Transverse colon (tissue), 4 donors: ENCODE measurements around the gene APOA1. TPM values are rescaled to one million over a fixed set of nuclear protein-coding genes. Genes with fewer than 3 reads are reported as not detected.

Experiments used
- DNase-seq: peaks from one replicate; pipeline ENCODE4 v3.0.0-alpha.2; 2019
- H3K27ac ChIP-seq, 4 donors: fragments of 200-600 bp; sonication (generic); 2 replicates each; pipeline ENCODE4 v1.5.1; 2016 to 2018; ENCODE audit warnings: inconsistent platforms in 4 of 4
- H3K27me3 ChIP-seq: fragments of 200-600 bp; sonication (generic); 2 replicates; pipeline ENCODE4 v1.5.1; 2017; ENCODE audit warnings: inconsistent platforms
- H3K36me3 ChIP-seq, 4 donors: fragments of 200-600 bp; sonication (generic); 2 replicates each; pipeline ENCODE4 v1.5.1; 2017 to 2019; ENCODE audit warnings: inconsistent platforms in 4 of 4
- H3K4me1 ChIP-seq, 4 donors: fragments of 200-600 bp; sonication (generic); 2 replicates each; pipeline ENCODE4 v1.5.1; 2017 to 2020; ENCODE audit warnings: inconsistent platforms in 4 of 4
- H3K4me3 ChIP-seq, 4 donors: fragments of 200-600 bp; sonication (generic); 1 replicate in 1 of 4; 2 replicates in 3 of 4; pipeline versions ENCODE4 v1.5.1 to v1.6.1; 2017 to 2019; ENCODE audit warnings: inconsistent platforms in 4 of 4
- H3K9me3 ChIP-seq, 2 donors: fragments of 200-600 bp; sonication (generic); 2 replicates each; pipeline ENCODE4 v1.5.1; 2017 to 2019; ENCODE audit warnings: inconsistent platforms in 2 of 2
- CTCF ChIP-seq, 5 experiments: fragments of 200-600 bp in 3 of 5; fragments of 450-650 bp in 2 of 5; sonication (generic) in 3 of 5; IDR thresholded peaks; 1 replicate in 2 of 5; 2 replicates in 3 of 5; pipeline ENCODE4 v1.5.1; 2016 to 2017; ENCODE audit warnings: antibody characterized with exemption in 5 of 5, inconsistent platforms in 3 of 5, mild to moderate bottlenecking in 2 of 5, moderate library complexity in 1 of 5
- EP300 ChIP-seq: sonication (generic); formaldehyde crosslinking; IDR thresholded peaks from one replicate; pipeline ENCODE4 v1.6.1; 2017; ENCODE audit warnings: antibody characterized with exemption, low read depth
- POLR2A ChIP-seq: fragments of 450-650 bp; IDR thresholded peaks from one replicate; pipeline ENCODE4 v1.6.1; 2016; ENCODE audit warnings: antibody characterized with exemption, mild to moderate bottlenecking, moderate library complexity
- POLR2AphosphoS5 ChIP-seq, 3 donors: sonication (generic); formaldehyde crosslinking; IDR thresholded peaks; one replicate each; pipeline ENCODE4 v1.6.1; 2016; ENCODE audit warnings: antibody characterized with exemption in 3 of 3
- WGBS, 2 donors: methylation state at CpG; one replicate each; pipeline ENCODE4 v1.1.5; 2018; ENCODE audit warnings: low coverage in 1 of 2; 5-methylcytosine and 5-hydroxymethylcytosine counted together
- in situ Hi-C, 4 donors: fragments of 200-750 bp; cut with MboI; loops; one replicate each; pipeline versions ENCODE4 v1.15.0 to v1.15.1; 2017; ENCODE audit warnings: low sequenced_read_pairs in 3 of 4, low pct_ligation_motif_present in 1 of 4, low pct_unique_long_range_greater_than_20kb in 1 of 4
- intact Hi-C: fragments of 100-400 bp; cut with DNase I; formaldehyde crosslinking; loops from one replicate; pipeline ENCODE4 v1.15.1; 2023; ENCODE audit warnings: low total_unique reads
- total RNA-seq, 4 donors: library from RNA; depleted of rRNA; stranded (reverse); fragments of >200 nt; gene quantifications; one replicate each; pipeline ENCODE4 v1.1.0, GENCODE V29; 2016

The APOA1 gene
- total RNA-seq, 4 donors from 2014 or later = 169 TPM; not detected in 3

GRCh38 chr11:116832350-116833290 lies 4.8 kb downstream of the APOA1 start:
- TF ChIP-seq EP300 = no peak
- TF ChIP-seq CTCF (IDR thresholded peaks at IDR 0.05) = no peak
- TF ChIP-seq POLR2AphosphoS5 (IDR thresholded peaks at IDR 0.05) = no peak
- no peak for TF ChIP-seq POLR2A
- H3K4me1 ChIP-seq = peaks cover 0 to 17% (median 11%) of the 10 kb centered on the region in 4 donors
- H3K4me3 ChIP-seq = no peak overlapping the region
- intact Hi-C loops = loop anchor here (1.0 to 5.0 kb wide), 2 partner anchors 30 to 40 kb away; partner anchors contain the start of gene APOA5
- in situ Hi-C loops = no loop called here
- no peaks in the 10 kb centered on the region for H3K9me3 ChIP-seq
- no peak for DNase-seq
- 83% methylated on average over 13 of the region's 13 CpGs; no CpG with 5 or more reads in 1 of the 2 donors for WGBS, 2 donors
- H3K36me3 ChIP-seq = no peaks in the 10 kb centered on the region
- H3K27me3 ChIP-seq = no peaks in the 10 kb centered on the region
- no peak overlapping the region for H3K27ac ChIP-seq

DNA sequence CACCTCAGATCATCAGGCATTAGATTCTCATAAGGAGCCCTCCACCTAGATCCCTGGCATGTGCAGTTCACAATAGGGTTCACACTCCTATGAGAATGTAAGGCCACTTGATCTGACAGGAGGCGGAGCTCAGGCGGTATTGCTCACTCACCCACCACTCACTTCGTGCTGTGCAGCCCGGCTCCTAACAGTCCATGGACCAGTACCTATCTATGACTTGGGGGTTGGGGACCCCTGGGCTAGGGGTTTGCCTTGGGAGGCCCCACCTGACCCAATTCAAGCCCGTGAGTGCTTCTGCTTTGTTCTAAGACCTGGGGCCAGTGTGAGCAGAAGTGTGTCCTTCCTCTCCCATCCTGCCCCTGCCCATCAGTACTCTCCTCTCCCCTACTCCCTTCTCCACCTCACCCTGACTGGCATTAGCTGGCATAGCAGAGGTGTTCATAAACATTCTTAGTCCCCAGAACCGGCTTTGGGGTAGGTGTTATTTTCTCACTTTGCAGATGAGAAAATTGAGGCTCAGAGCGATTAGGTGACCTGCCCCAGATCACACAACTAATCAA lies 5.6 kb downstream of the APOA1 start:
- Histone ChIP-seq H3K27me3 (no peaks in the 10 kb centered on the region), H3K27ac (no peak overlapping the region), H3K4me1 (peaks cover 0 to 17% (median 11%) of the 10 kb centered on the region in 4 donors), H3K36me3 (no peaks in the 10 kb centered on the region), H3K9me3 (no peaks in the 10 kb centered on the region), H3K4me3 (no peak overlapping the region)
- 71 to 88% methylated on average over 1 to 7 of the region's 7 CpGs for WGBS, 2 donors
- TF ChIP-seq POLR2A = no peak
- TF ChIP-seq EP300 = no peak
- TF ChIP-seq POLR2AphosphoS5 (IDR thresholded peaks at IDR 0.05) = no peak
- no peak for TF ChIP-seq CTCF (IDR thresholded peaks at IDR 0.05)
- no peak for DNase-seq
- in situ Hi-C loops = no loop called here
- intact Hi-C loops = loop anchor here (5.0 kb wide), 1 partner anchor 40 kb away; the partner anchor contains the start of gene APOA5

GRCh38 chr11:116830184-116830912 lies 7.1 kb downstream of the APOA1 start:
- no peak for DNase-seq
- in situ Hi-C loops = no loop called here
- Histone ChIP-seq H3K27ac (no peak overlapping the region), H3K4me1 (peaks cover 0 to 6% (median 2%) of the 10 kb centered on the region in 4 donors), H3K4me3 (no peak overlapping the region), H3K9me3 (no peaks in the 10 kb centered on the region), H3K36me3 (no peaks in the 10 kb centered on the region), H3K27me3 (no peaks in the 10 kb centered on the region)
- no peak for TF ChIP-seq POLR2AphosphoS5 (IDR thresholded peaks at IDR 0.05)
- no peak for TF ChIP-seq POLR2A
- no peak for TF ChIP-seq EP300
- no peak for TF ChIP-seq CTCF (IDR thresholded peaks at IDR 0.05)
- intact Hi-C loops = loop anchor here (5.0 kb wide), 1 partner anchor 38 kb away; the partner anchor contains the start of gene APOA5
- WGBS, 2 donors = 97% methylated on average over 17 of the region's 17 CpGs; no CpG with 5 or more reads in 1 of the 2 donors
